GM18858 (cell line): ENCODE results near the gene ZNF569.
A peak's percentile ranks its signal among the peaks of the same experiment; 100 is the strongest.
"Not testable (repeated sequence)": the region's sequence is repeated elsewhere in the genome, so short reads cannot be mapped to it uniquely, and the experiment has no call there.

Experiments used
- ATAC-seq: cut with Tn5 transposase; IDR thresholded peaks from one replicate; pipeline ENCODE4 v1.9.1; 2021; ENCODE audit not compliant: unreplicated experiment

Gene ZNF569

DNA sequence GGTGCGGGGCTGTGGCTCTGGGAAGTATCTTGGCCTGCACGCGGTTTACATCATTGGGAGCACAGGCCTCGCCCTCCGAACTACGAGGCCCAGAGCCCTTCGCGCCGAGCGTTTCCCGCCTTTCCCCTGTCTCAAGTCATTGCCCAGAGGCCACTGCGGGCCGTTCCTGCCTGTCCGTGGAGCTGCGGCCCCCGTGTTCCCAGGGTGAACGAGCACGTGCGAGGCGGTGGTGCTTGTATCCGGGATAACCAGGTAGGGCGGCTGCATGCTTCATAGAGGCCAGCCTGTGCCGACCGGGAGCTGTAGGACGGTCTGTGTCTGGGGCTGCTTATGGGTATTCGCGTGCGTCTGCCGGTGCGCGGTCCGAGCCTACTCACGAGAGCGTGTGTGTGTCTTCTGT, 63.8 kb downstream of the ZNF569 start:
- no peak for ATAC-seq

DNA sequence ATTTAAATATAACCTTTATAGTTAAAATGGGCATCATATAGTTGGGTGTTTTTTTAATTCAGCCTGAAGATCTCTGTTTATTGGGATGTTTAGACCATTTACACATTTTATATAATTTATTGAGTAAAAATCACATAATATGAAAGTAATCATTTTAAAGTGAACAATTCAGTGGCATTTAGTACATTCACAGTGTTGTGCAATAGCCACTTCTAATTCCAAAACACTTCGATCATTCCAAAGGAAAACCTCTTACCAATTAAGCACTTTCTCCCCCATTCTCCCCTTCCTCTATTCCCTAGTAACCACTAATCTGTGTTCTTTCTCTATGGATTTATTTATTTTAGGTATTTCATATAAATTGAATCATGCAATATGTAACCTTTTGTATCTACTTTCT, 66.2 kb downstream of the ZNF569 start:
- ATAC-seq: no peak

DNA sequence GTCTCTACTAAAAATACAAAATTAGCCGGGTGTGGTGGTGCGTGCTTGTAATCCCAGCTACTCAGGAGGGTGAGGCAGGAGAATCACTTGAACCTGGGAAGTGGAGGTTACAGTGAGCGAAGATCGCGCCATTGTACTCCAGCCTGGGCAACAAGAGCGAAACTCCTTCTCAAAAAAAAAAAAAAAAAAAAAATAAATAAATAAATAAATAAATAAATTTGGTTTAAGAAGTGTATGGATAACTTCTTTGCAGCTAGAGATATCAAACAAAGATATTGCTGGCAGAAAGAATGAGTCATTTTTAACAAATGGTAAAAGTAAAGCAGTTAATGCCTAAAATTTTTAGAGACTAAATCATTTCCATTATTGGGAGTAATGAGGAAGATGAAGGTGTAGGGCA, 75.8 kb downstream of the ZNF569 start:
- not testable (repeated sequence) for ATAC-seq

DNA sequence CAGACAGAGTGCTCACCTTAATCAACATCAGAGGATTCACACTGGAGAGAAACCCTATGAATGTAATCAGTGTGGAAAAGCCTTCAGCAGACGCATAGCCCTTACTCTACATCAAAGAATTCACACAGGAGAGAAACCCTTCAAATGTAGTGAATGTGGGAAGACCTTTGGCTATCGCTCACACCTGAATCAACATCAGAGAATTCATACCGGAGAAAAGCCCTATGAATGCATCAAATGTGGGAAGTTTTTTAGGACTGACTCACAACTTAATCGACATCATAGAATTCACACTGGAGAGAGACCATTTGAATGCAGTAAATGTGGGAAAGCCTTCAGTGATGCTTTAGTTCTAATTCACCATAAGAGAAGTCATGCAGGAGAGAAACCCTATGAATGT, 78.0 kb downstream of the ZNF569 start:
- ATAC-seq: no peak

DNA sequence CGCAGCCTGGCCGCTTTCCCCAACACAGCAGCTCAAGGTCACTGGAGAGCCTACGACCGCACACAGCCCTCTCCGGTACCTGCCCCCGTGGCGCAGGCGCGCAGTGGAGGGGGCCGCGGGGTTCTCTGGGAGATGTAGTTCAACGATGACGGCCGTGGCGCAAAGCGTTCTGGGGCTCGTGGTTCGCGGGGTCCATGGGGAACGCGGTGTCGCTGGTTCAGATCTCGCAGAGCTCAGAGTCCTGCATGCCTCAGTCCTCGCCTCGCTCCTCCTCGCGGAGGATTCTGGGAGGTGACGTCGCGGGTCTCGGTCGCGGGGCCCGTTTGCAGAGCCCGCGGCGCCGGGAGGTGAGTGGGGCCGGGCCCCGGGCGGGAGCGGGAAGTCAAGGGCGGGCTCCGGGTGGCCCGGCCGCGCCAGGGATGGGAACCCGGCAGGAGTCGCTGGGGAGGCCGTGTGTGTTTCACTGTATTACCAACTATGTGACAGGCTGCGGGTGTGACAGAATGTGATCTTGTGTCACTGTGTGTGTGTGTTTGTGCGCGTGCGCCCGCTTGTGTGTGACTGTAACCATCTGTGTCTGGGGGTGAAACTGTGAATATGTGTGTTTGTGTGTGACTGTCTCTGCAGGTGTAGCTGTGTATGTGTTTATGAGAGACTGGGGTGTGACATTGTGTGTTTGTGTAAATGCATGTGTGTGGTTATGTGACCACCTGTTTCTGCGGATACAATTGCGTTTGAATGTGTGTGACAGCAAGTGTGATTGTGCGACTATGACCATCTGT, 96.2 kb downstream of the ZNF569 start, which contains the start of gene ZNF527:
Gene ZNF527, plus strand, starts transcription at position 220 of the 782 bp plus-strand sequence. CDS start 3,100 bp downstream, outside the sequence.
- peak; percentile 91 for ATAC-seq

DNA sequence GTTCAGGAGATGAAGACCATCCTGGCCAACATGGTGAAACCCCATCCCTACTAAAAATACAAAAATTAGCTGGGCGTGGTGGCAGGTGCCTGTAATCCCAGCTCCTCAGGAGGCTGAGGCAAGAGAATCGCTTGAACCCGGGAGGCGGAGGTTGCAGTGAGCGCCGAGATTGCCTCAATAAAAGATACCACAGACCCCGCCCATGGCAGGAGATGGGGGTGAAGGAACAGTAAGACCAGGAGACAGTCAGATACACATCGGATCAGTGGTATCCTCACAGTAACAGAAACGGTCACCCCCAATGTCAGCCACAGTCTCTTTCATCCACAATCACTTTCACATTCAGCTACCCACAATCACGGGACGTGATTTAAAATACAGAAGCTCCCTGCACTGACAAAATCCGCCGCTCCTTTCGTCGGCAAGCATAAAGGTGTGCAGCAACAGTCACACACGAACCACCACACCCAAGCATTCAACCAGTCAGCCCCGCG, 96.8 kb downstream of the ZNF569 start:
- ATAC-seq: not testable (repeated sequence)

DNA sequence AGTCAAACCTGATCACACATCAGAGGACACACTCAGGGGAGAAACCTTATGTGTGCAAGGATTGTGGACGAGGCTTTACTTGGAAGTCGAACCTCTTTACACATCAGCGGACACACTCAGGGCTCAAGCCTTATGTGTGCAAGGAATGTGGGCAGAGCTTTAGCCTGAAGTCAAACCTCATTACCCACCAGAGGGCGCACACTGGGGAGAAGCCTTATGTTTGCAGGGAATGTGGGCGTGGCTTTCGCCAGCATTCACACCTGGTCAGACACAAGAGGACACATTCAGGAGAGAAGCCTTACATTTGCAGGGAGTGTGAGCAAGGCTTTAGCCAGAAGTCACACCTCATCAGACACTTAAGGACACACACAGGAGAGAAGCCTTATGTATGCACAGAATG, 104.5 kb downstream of the ZNF569 start:
- ATAC-seq: no peak

DNA sequence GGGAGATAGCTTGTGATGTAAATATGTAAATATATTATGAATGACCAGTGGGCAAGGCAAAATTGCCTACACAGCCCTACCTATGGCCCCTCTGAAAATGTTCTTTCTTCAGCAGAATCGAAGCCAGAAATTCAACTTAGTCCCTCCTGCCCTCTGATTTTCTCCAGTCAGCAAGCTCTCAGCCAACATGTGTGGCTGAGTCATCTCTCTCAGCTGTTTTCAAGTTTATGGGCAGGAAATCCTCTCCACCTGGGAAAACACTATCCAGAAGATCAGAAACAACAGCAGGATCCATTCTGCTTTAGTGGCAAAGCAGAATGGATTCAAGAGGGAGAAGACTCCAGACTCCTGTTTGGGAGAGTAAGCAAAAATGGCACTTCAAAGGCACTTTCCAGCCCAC, 105.2 kb downstream of the ZNF569 start:
- no peak for ATAC-seq
